Measurements from ENCODE around the gene PIGA. TPM values are rescaled to one million over a fixed set of nuclear protein-coding genes. Genes with fewer than 3 reads are reported as not detected.

The PIGA gene
- total RNA-seq, 1 donor from 2014 or later: 25.5 TPM

Other genes with a start within 250 kb of the PIGA start
- gene ASB9, start 65.4 kb downstream of the PIGA start, total RNA-seq: 2.0 TPM
- not detected for gene ASB11, start 19.9 kb downstream of the PIGA start, total RNA-seq
- 4.1 TPM for gene VEGFD, start 48.9 kb upstream of the PIGA start, total RNA-seq
- gene PIR, start 157.8 kb upstream of the PIGA start, total RNA-seq: 19.0 TPM
- 1.4 TPM for gene BMX, start 165.3 kb upstream of the PIGA start, total RNA-seq

Data from ureter (tissue), 1 donor.